H9 (cell line): ENCODE measurements around the gene ALKBH5. TPM values are rescaled to one million over a fixed set of nuclear protein-coding genes. Genes with fewer than 3 reads are reported as not detected.
A peak's percentile ranks its signal among the peaks of the same experiment; 100 is the strongest.

Source experiments
- DNase-seq: peaks from one replicate; pipeline ENCODE4 v3.0.0-alpha.2; 2017
- H2AFZ ChIP-seq: one replicate; pipeline ENCODE4 v1.6.1; 2013; ENCODE audit warnings: mild to moderate bottlenecking, low read length, control low read depth, moderate library complexity
- H2AK5ac ChIP-seq: 2 replicates; pipeline ENCODE4 v1.6.1; 2013; ENCODE audit warnings: low read length, control low read depth, mixed read lengths; ENCODE audit not compliant: insufficient read length
- H2BK120ac ChIP-seq: one replicate; pipeline ENCODE4 v1.6.1; 2013; ENCODE audit warnings: low read depth, mild to moderate bottlenecking, low read length, control low read depth, inconsistent platforms; ENCODE audit not compliant: poor library complexity, severe bottlenecking
- H2BK12ac ChIP-seq: 2 replicates; pipeline ENCODE4 v1.6.1; 2013; ENCODE audit warnings: low read length, control low read depth, mixed read lengths, low read depth; ENCODE audit not compliant: insufficient read length
- H2BK15ac ChIP-seq: 2 replicates; pipeline ENCODE4 v1.6.1; 2013; ENCODE audit warnings: low read depth, low read length, control low read depth
- H2BK20ac ChIP-seq: one replicate; pipeline ENCODE4 v1.6.1; 2013; ENCODE audit warnings: low read depth, mild to moderate bottlenecking, low read length, control low read depth, inconsistent platforms; ENCODE audit not compliant: poor library complexity, severe bottlenecking
- H2BK5ac ChIP-seq: 2 replicates; pipeline ENCODE4 v1.6.1; 2013; ENCODE audit warnings: low read length, control low read depth, mixed read lengths; ENCODE audit not compliant: insufficient read length
- H3K14ac ChIP-seq: 2 replicates; pipeline ENCODE4 v1.6.1; 2013; ENCODE audit warnings: low read length, control low read depth; ENCODE audit not compliant: insufficient read depth
- H3K18ac ChIP-seq: 2 replicates; pipeline ENCODE4 v1.6.1; 2013; ENCODE audit warnings: low read depth, mild to moderate bottlenecking, mixed read lengths, low read length, control low read depth; ENCODE audit not compliant: insufficient read length
- H3K23ac ChIP-seq: 2 replicates; pipeline ENCODE4 v1.6.1; 2013; ENCODE audit warnings: low read length, control low read depth, mixed read lengths, low read depth; ENCODE audit not compliant: insufficient read length
- H3K23me2 ChIP-seq: 2 replicates; pipeline ENCODE4 v1.6.1; 2013; ENCODE audit warnings: low read depth, mild to moderate bottlenecking, mixed read lengths, low read length, control low read depth; ENCODE audit not compliant: insufficient read length, poor library complexity, severe bottlenecking
- H3K27ac ChIP-seq: 2 replicates; pipeline ENCODE4 v1.5.1; 2013; ENCODE audit warnings: low read length, control low read depth, mixed read lengths, low read depth; ENCODE audit not compliant: insufficient read length
- H3K27me3 ChIP-seq: 2 replicates; pipeline ENCODE4 v1.6.1; 2013; ENCODE audit warnings: low read length, control low read depth, inconsistent platforms; ENCODE audit not compliant: insufficient read depth
- H3K4ac ChIP-seq: 2 replicates; pipeline ENCODE4 v1.6.1; 2013; ENCODE audit warnings: low read depth, mild to moderate bottlenecking, control low read depth, inconsistent platforms, low read length, moderate library complexity
- H3K4me1 ChIP-seq: 2 replicates; pipeline ENCODE4 v1.6.1; 2013; ENCODE audit warnings: low read length, control low read depth, inconsistent platforms; ENCODE audit not compliant: insufficient read depth
- H3K4me2 ChIP-seq: 2 replicates; pipeline ENCODE4 v1.6.1; 2013; ENCODE audit warnings: low read length, control low read depth, mixed read lengths; ENCODE audit not compliant: insufficient read length, insufficient read depth
- H3K56ac ChIP-seq: 2 replicates; pipeline ENCODE4 v1.6.1; 2013; ENCODE audit warnings: low read depth, mild to moderate bottlenecking, mixed read lengths, low read length, control low read depth; ENCODE audit not compliant: insufficient read length
- H3K79me1 ChIP-seq: 2 replicates; pipeline ENCODE4 v1.6.1; 2013; ENCODE audit warnings: low read depth, mild to moderate bottlenecking, moderate library complexity, low read length, control low read depth, inconsistent platforms; ENCODE audit not compliant: insufficient read depth, poor library complexity, severe bottlenecking
- H3K79me2 ChIP-seq: 2 replicates; pipeline ENCODE4 v1.6.1; 2013; ENCODE audit warnings: low read length, control low read depth, inconsistent platforms; ENCODE audit not compliant: insufficient read depth
- H3K9ac ChIP-seq: 2 replicates; pipeline ENCODE4 v1.6.1; 2013; ENCODE audit warnings: low read length, control low read depth, mixed read lengths; ENCODE audit not compliant: insufficient read length; ENCODE audit errors: extremely low read depth
- H3K9me3 ChIP-seq: one replicate; pipeline ENCODE4 v1.6.1; 2013; ENCODE audit warnings: low read depth, low read length, inconsistent platforms; ENCODE audit not compliant: control insufficient read depth
- H3T11ph ChIP-seq: one replicate; pipeline ENCODE4 v1.6.1; 2013; ENCODE audit warnings: mild to moderate bottlenecking, low read length, control low read depth, inconsistent platforms
- H4K20me1 ChIP-seq: one replicate; pipeline ENCODE4 v1.6.1; 2013; ENCODE audit not compliant: control insufficient read depth, insufficient read length, insufficient read depth
- H4K5ac ChIP-seq: 2 replicates; pipeline ENCODE4 v1.6.1; 2013; ENCODE audit warnings: low read depth, mild to moderate bottlenecking, mixed read lengths, low read length, control low read depth; ENCODE audit not compliant: insufficient read length
- H4K8ac ChIP-seq: replicated peaks from 2 replicates; pipeline ENCODE4 v1.6.1; 2013; ENCODE audit warnings: low read length, control low read depth, mixed read lengths, low read depth; ENCODE audit not compliant: insufficient read length
- H4K91ac ChIP-seq: 2 replicates; pipeline ENCODE4 v1.6.1; 2013; ENCODE audit warnings: low read depth, mild to moderate bottlenecking, moderate library complexity, mixed read lengths, low read length, control low read depth; ENCODE audit not compliant: insufficient read length
- H3K27ac Mint-ChIP-seq, 3 experiments: 2 replicates in 2 of 3; 3 replicates in 1 of 3; pipeline ENCODE4 v1.8.0; 2020 to 2021; ENCODE audit warnings: mixed read lengths in 3 of 3, mild to moderate bottlenecking in 1 of 3, moderate library complexity in 1 of 3
- H3K27me3 Mint-ChIP-seq: 2 replicates; pipeline ENCODE4 v1.8.0; 2021; ENCODE audit warnings: low read depth, mild to moderate bottlenecking, moderate library complexity, mixed read lengths
- H3K36me3 Mint-ChIP-seq, 3 experiments: 2 replicates in 2 of 3; 3 replicates in 1 of 3; pipeline ENCODE4 v1.8.0; 2020 to 2021; ENCODE audit warnings: low read depth in 3 of 3, mixed read lengths in 3 of 3; ENCODE audit not compliant: insufficient read depth in 1 of 3
- H3K4me1 Mint-ChIP-seq, 2 experiments: 2 replicates each; pipeline ENCODE4 v1.8.0; 2020; ENCODE audit warnings: mixed read lengths in 2 of 2
- H3K4me3 Mint-ChIP-seq, 2 experiments: 2 replicates in 1 of 2; 3 replicates in 1 of 2; pipeline ENCODE4 v1.8.0; 2020 to 2021; ENCODE audit warnings: mild to moderate bottlenecking in 2 of 2, mixed read lengths in 2 of 2, moderate library complexity in 1 of 2
- H3K9me3 Mint-ChIP-seq, 2 experiments: 2 replicates in 1 of 2; 3 replicates in 1 of 2; pipeline ENCODE4 v1.8.0; 2020; ENCODE audit warnings: mild to moderate bottlenecking in 2 of 2, mixed read lengths in 2 of 2, moderate library complexity in 1 of 2
- WGBS: extraction: QIAGEN DNeasy Blood & Tissue Kit; methylation state at CpG from one replicate; pipeline ENCODE4 v1.1.7; 2013; ENCODE audit warnings: missing lambda C conversion rate, low lambda C conversion rate, mixed read lengths; ENCODE audit not compliant: insufficient read length; ENCODE audit errors: extremely low coverage; 5-methylcytosine and 5-hydroxymethylcytosine counted together
- total RNA-seq: library from RNA; stranded (reverse); gene quantifications from 2 replicates; pipeline ENCODE4 v1.2.1, GENCODE V29; 2021
- TF ChIP-seq, protein P1 (sequence below): fragments of 200-600 bp; sonication (generic); conservative IDR thresholded peaks from 3 replicates; pipeline ENCODE4 v1.8.0; 2021; ENCODE audit warnings: antibody characterized with exemption, mild to moderate bottlenecking

Gene ALKBH5
- total RNA-seq, 1 experiment from 2014 or later = 89.8 TPM

- H3K14ac ChIP-seq = no peak overlapping the region; the same call in 1 of the 2 replicates
- no peak overlapping the region for H2BK120ac ChIP-seq
- no peak for DNase-seq
- H3K23ac ChIP-seq = no peak overlapping the region
- H3K79me2 ChIP-seq = no peaks in the 10 kb centered on the region
- no peak overlapping the region for H3K4me3 Mint-ChIP-seq
- no peaks in the 10 kb centered on the region for H3K23me2 ChIP-seq
- H2AFZ ChIP-seq = no peak overlapping the region
- no peak overlapping the region for H3K9ac ChIP-seq
- H3K4me1 ChIP-seq = peaks cover 3% of the 10 kb centered on the region; the same call in 1 of the 2 replicates
- no peak overlapping the region for H2BK5ac ChIP-seq
- no peak overlapping the region for H2BK20ac ChIP-seq
- no peak overlapping the region for H4K8ac ChIP-seq
- no peaks in the 10 kb centered on the region for H3K9me3 ChIP-seq
- no CpG with 5 or more reads among the region's 1 CpG for WGBS
- H4K5ac ChIP-seq = no peak overlapping the region
- H2AK5ac ChIP-seq = no peak overlapping the region
- no peak overlapping the region for H2BK15ac ChIP-seq
- H3K27me3 Mint-ChIP-seq = peaks cover 10% of the 10 kb centered on the region
- no peaks in the 10 kb centered on the region for H3K36me3 Mint-ChIP-seq
- no peak overlapping the region for H3K4me2 ChIP-seq
- peak overlapping the region in 2 of 3 experiments; percentile 3 to 87; a peak in 2 of 7 replicates for H3K27ac Mint-ChIP-seq
- H3K4me1 Mint-ChIP-seq = peaks cover 9 to 18% of the 10 kb centered on the region in 2 experiments
- H3T11ph ChIP-seq = no peak overlapping the region
- no peaks in the 10 kb centered on the region for H3K27me3 ChIP-seq
- H3K79me1 ChIP-seq = no peaks in the 10 kb centered on the region
- no peak overlapping the region for H3K18ac ChIP-seq
- no peaks in the 10 kb centered on the region for H3K9me3 Mint-ChIP-seq
- TF ChIP-seq, protein P1, sequence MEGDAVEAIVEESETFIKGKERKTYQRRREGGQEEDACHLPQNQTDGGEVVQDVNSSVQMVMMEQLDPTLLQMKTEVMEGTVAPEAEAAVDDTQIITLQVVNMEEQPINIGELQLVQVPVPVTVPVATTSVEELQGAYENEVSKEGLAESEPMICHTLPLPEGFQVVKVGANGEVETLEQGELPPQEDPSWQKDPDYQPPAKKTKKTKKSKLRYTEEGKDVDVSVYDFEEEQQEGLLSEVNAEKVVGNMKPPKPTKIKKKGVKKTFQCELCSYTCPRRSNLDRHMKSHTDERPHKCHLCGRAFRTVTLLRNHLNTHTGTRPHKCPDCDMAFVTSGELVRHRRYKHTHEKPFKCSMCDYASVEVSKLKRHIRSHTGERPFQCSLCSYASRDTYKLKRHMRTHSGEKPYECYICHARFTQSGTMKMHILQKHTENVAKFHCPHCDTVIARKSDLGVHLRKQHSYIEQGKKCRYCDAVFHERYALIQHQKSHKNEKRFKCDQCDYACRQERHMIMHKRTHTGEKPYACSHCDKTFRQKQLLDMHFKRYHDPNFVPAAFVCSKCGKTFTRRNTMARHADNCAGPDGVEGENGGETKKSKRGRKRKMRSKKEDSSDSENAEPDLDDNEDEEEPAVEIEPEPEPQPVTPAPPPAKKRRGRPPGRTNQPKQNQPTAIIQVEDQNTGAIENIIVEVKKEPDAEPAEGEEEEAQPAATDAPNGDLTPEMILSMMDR = no peak
- H2BK12ac ChIP-seq = no peak overlapping the region
- no peak overlapping the region for H4K91ac ChIP-seq
- no peak overlapping the region for H3K56ac ChIP-seq
- H3K27ac ChIP-seq = no peak overlapping the region
- H4K20me1 ChIP-seq = no peaks in the 10 kb centered on the region
- H3K4ac ChIP-seq = no peak overlapping the region
These were observed 38.8 kb upstream of the ALKBH5 start for GRCh38 chr17:18144855-18145254.
